ENCODE data around the gene C11orf21. TPM values are rescaled to one million over a fixed set of nuclear protein-coding genes. Genes with fewer than 3 reads are reported as not detected.
A peak's percentile ranks its signal among the peaks of the same experiment; 100 is the strongest.

Gene C11orf21
- polyA plus RNA-seq, 3 donors, result 10.8 to 135 (median 13.1) TPM

DNA sequence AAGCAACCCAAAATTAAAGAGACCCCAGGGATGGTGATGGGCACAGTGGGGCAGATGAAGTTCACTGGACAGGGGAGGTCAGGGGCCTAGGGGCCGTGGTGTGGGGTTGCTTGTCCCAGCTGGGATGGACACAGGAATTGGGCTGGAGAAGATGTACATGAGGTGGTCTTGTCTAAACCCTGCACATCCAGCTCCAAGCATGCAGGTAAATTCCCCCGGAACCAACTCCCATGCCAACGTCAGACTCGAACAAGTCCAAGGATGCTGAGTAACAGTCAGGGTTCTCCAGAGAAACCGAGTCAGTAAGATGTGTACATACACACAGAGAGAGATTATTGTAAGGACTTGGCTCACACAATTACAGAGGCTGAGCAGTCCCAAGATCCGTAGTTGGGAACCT is 29.0 kb upstream of the C11orf21 start:
- Histone ChIP-seq H3K4me1 (ENCODE audit: control insufficient read depth in 1 of 2, insufficient read depth in 2 of 2, low read length in 2 of 2) (no peaks in the 10 kb centered on the region), H3K36me3 (replicated peaks in 1 of 2; ENCODE audit: control insufficient read depth in 1 of 2, insufficient read depth in 2 of 2, low read length in 2 of 2) (no peaks in the 10 kb centered on the region), H4K20me1 (ENCODE audit: insufficient read depth, low read length) (no peaks in the 10 kb centered on the region), H3K27me3 (ENCODE audit: control insufficient read depth in 2 of 2, insufficient read depth in 2 of 2, low read length in 2 of 2) (peaks cover 0 to 7% of the 10 kb centered on the region in 2 donors), H3K4me2 (replicated peaks; ENCODE audit: extremely low read depth, low read length, poor library complexity, severe bottlenecking) (no peak overlapping the region), H2AFZ (ENCODE audit: insufficient read depth, low read depth, low read length, poor library complexity, severe bottlenecking) (no peak overlapping the region), H3K9me3 (replicated peaks in 1 of 2; ENCODE audit: control insufficient read depth in 1 of 2, insufficient read depth in 1 of 2, low read length in 2 of 2) (peaks cover 23 to 27% of the 10 kb centered on the region in 2 donors), H3K9ac (ENCODE audit: insufficient read depth, low read length, poor library complexity, severe bottlenecking) (no peak overlapping the region), H3K4me3 (replicated peaks in 1 of 3; ENCODE audit: low read depth in 2 of 3, low read length in 3 of 3) (no peak overlapping the region), H3K27ac (ENCODE audit: low read depth in 1 of 2, low read length in 2 of 2) (no peak overlapping the region), H3K79me2 (ENCODE audit: insufficient read depth, low read length) (no peaks in the 10 kb centered on the region)
- H3K4me1 Mint-ChIP-seq, result peaks cover 4% of the 10 kb centered on the region
- H3K27me3 Mint-ChIP-seq (ENCODE audit: low read depth in 3 of 3), result peaks cover 16 to 35% (median 22%) of the 10 kb centered on the region in 3 donors
- peak overlapping the region in 1 of 7 donors; percentile 33 for H3K27ac Mint-ChIP-seq
- WGBS (ENCODE audit: insufficient coverage), result 94% methylated on average over 5 of the region's 6 CpGs
- intact Hi-C loops (cut with micrococcal nuclease), result no loop called here
- H3K9me3 Mint-ChIP-seq, result peaks cover 20 to 40% (median 37%) of the 10 kb centered on the region in 7 donors
- TF ChIP-seq, protein P1, sequence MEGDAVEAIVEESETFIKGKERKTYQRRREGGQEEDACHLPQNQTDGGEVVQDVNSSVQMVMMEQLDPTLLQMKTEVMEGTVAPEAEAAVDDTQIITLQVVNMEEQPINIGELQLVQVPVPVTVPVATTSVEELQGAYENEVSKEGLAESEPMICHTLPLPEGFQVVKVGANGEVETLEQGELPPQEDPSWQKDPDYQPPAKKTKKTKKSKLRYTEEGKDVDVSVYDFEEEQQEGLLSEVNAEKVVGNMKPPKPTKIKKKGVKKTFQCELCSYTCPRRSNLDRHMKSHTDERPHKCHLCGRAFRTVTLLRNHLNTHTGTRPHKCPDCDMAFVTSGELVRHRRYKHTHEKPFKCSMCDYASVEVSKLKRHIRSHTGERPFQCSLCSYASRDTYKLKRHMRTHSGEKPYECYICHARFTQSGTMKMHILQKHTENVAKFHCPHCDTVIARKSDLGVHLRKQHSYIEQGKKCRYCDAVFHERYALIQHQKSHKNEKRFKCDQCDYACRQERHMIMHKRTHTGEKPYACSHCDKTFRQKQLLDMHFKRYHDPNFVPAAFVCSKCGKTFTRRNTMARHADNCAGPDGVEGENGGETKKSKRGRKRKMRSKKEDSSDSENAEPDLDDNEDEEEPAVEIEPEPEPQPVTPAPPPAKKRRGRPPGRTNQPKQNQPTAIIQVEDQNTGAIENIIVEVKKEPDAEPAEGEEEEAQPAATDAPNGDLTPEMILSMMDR (IDR thresholded peaks at IDR 0.05), result no peak
- DNase-seq, result no peak
- H3K36me3 Mint-ChIP-seq, result peaks cover 0 to 5% of the 10 kb centered on the region in 2 donors
- no peak overlapping the region for H3K4me3 Mint-ChIP-seq

DNA sequence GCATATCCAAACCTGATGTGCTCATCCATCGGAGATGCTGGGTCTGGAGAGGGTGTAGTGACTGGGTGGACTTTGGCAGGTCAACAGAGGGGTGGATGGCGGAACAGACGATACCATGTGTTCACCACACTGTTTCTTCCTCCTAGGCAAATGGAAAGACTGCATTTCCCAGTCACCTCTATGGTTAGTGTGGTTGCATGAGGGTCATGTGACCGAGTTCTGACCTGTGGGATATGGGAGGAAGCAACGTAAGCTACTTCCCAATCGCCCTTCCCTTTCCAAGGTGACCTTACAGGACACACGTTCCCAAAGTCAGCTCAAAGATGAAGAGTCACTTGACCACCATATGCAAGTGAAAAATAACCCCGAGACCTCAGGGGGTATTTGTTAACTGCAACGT is 27.8 kb upstream of the C11orf21 start:
- H3K27ac Mint-ChIP-seq, result peak overlapping the region in 1 of 7 donors; percentile 11
- Histone ChIP-seq H3K27ac (ENCODE audit: low read depth in 1 of 2, low read length in 2 of 2) (no peak overlapping the region), H3K9me3 (replicated peaks in 1 of 2; ENCODE audit: control insufficient read depth in 1 of 2, insufficient read depth in 1 of 2, low read length in 2 of 2) (peaks cover 23 to 29% of the 10 kb centered on the region in 2 donors), H3K27me3 (ENCODE audit: control insufficient read depth in 2 of 2, insufficient read depth in 2 of 2, low read length in 2 of 2) (peaks cover 0 to 7% of the 10 kb centered on the region in 2 donors), H3K9ac (ENCODE audit: insufficient read depth, low read length, poor library complexity, severe bottlenecking) (no peak overlapping the region), H3K36me3 (replicated peaks in 1 of 2; ENCODE audit: control insufficient read depth in 1 of 2, insufficient read depth in 2 of 2, low read length in 2 of 2) (no peaks in the 10 kb centered on the region), H3K79me2 (ENCODE audit: insufficient read depth, low read length) (no peaks in the 10 kb centered on the region), H3K4me3 (replicated peaks in 1 of 3; ENCODE audit: low read depth in 2 of 3, low read length in 3 of 3) (no peak overlapping the region), H4K20me1 (ENCODE audit: insufficient read depth, low read length) (no peaks in the 10 kb centered on the region), H2AFZ (ENCODE audit: insufficient read depth, low read depth, low read length, poor library complexity, severe bottlenecking) (no peak overlapping the region), H3K4me1 (ENCODE audit: control insufficient read depth in 1 of 2, insufficient read depth in 2 of 2, low read length in 2 of 2) (no peaks in the 10 kb centered on the region), H3K4me2 (replicated peaks; ENCODE audit: extremely low read depth, low read length, poor library complexity, severe bottlenecking) (no peak overlapping the region)
- intact Hi-C loops (cut with micrococcal nuclease), result no loop called here
- peaks cover 25 to 51% (median 40%) of the 10 kb centered on the region in 7 donors for H3K9me3 Mint-ChIP-seq
- peak overlapping the region in 1 of 2 donors; percentile 31 for H3K4me3 Mint-ChIP-seq
- H3K36me3 Mint-ChIP-seq, result peaks cover 0 to 5% of the 10 kb centered on the region in 2 donors
- TF ChIP-seq, protein P1 (IDR thresholded peaks at IDR 0.05), result no peak
- no peaks in the 10 kb centered on the region for H3K4me1 Mint-ChIP-seq
- H3K27me3 Mint-ChIP-seq (ENCODE audit: low read depth in 3 of 3), result peaks cover 16 to 44% (median 22%) of the 10 kb centered on the region in 3 donors
- WGBS (ENCODE audit: insufficient coverage), result 83% methylated on average over 5 of the region's 9 CpGs
- DNase-seq, result no peak

All from CD14-positive monocyte (primary cell).